SK-N-SH treated with all-trans-retinoic acid at 6 μM for 48 hours (cell line): ENCODE results near the gene FBXO22.

ENCODE experiments used
- ZNF8 ChIP-seq: fragments of 450-650 bp; formaldehyde crosslinking; IDR thresholded peaks from 2 replicates; pipeline ENCODE4 v1.5.0; 2020; ENCODE audit warnings: mild to moderate bottlenecking, moderate library complexity
- TF ChIP-seq, protein P1 (sequence below): fragments of 250-450 bp; sonication (Bioruptor Pico); IDR thresholded peaks from 2 replicates; pipeline ENCODE4 v1.5.1; 2021; ENCODE audit warnings: mild to moderate bottlenecking, moderate library complexity

DNA sequence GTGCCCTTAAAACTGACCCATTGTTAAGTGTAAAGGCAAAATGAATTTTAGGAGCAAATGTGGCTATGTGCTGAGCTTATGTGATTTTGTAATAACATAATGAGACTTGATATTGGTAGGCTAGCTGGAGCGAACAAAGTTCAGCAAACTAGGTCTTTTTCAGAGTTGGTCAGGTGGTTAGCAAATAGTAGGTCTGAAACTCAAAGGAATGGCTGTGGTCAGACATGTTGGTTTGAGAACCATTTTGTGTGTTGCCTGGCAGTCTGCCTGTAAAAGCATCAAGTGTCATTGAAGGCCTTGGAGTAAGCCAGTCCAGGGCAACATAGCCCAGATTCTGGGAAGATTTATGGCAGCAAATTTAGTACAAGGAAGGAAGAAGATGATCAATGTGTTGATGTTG is 16.4 kb downstream of the FBXO22 start:
- TF ChIP-seq, protein P1, sequence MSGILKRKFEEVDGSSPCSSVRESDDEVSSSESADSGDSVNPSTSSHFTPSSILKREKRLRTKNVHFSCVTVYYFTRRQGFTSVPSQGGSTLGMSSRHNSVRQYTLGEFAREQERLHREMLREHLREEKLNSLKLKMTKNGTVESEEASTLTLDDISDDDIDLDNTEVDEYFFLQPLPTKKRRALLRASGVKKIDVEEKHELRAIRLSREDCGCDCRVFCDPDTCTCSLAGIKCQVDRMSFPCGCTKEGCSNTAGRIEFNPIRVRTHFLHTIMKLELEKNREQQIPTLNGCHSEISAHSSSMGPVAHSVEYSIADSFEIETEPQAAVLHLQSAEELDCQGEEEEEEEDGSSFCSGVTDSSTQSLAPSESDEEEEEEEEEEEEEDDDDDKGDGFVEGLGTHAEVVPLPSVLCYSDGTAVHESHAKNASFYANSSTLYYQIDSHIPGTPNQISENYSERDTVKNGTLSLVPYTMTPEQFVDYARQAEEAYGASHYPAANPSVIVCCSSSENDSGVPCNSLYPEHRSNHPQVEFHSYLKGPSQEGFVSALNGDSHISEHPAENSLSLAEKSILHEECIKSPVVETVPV (CRISPR knock-in tag) = no peak
- TF ChIP-seq ZNF8 (CRISPR knock-in tag) = no peak
